Measurements from ENCODE around the gene ATG9A. TPM values are rescaled to one million over a fixed set of nuclear protein-coding genes. Genes with fewer than 3 reads are reported as not detected.
"Not testable (repeated sequence)": the region's sequence is repeated elsewhere in the genome, so short reads cannot be mapped to it uniquely, and the experiment has no call there.

Gene ATG9A
- polyA plus RNA-seq, 3 donors = 24.7 to 55.2 (median 26.3) TPM

DNA sequence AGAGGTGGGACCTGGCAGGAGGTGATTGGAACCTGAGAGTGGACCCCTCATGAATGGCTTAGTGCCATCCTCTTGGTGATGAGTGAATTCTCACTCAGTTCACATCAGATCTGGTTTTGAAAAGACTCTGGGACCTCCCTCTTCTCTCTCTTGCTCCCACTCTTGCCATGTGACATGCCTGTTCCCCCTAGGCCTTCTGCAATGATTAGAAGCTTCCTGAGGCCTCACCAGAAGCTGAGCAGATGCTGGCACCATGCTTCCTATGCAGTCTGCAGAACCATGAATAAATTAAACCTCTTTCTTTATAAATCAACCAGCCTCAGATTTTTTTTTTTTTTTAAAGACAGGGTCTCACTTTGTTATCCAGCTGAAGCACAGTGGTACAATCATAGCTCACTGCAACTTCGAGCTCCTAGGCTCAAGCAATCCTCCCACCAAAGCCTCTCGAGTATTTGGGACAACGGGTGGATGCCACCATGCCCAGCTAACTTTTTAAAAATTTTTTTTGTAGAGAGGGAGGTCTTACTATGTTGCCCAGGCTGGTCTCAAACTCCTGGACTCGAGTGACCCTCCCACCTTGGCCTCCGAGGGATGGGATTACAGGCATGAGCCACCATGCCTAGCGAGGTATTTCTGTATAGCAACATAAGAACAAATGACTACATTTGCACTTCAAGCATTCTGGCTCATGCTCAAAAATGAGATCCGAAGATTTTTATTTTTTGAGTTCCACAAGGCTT lies 24.8 kb downstream of the ATG9A start:
- no peak overlapping the region for H3K4me3 ChIP-seq (replicated peaks in 1 of 3; ENCODE audit: low read depth in 2 of 3, low read length in 3 of 3)
- no peaks in the 10 kb centered on the region for H3K79me2 ChIP-seq (ENCODE audit: insufficient read depth, low read length)
- intact Hi-C loops (cut with micrococcal nuclease) = no loop called here
- no peaks in the 10 kb centered on the region for H3K27me3 ChIP-seq (ENCODE audit: control insufficient read depth in 2 of 2, insufficient read depth in 2 of 2, low read length in 2 of 2)
- H2AFZ ChIP-seq (ENCODE audit: insufficient read depth, low read depth, low read length, poor library complexity, severe bottlenecking) = no peak overlapping the region
- no peak overlapping the region for H3K27ac ChIP-seq (ENCODE audit: low read depth in 1 of 2, low read length in 2 of 2)
- H3K4me1 Mint-ChIP-seq = peaks cover 26% of the 10 kb centered on the region
- H3K9me3 Mint-ChIP-seq = peaks cover 2 to 8% (median 4%) of the 10 kb centered on the region in 7 donors
- WGBS (ENCODE audit: insufficient coverage) = 86% methylated on average over 1 of the region's 7 CpGs
- TF ChIP-seq, protein P1, sequence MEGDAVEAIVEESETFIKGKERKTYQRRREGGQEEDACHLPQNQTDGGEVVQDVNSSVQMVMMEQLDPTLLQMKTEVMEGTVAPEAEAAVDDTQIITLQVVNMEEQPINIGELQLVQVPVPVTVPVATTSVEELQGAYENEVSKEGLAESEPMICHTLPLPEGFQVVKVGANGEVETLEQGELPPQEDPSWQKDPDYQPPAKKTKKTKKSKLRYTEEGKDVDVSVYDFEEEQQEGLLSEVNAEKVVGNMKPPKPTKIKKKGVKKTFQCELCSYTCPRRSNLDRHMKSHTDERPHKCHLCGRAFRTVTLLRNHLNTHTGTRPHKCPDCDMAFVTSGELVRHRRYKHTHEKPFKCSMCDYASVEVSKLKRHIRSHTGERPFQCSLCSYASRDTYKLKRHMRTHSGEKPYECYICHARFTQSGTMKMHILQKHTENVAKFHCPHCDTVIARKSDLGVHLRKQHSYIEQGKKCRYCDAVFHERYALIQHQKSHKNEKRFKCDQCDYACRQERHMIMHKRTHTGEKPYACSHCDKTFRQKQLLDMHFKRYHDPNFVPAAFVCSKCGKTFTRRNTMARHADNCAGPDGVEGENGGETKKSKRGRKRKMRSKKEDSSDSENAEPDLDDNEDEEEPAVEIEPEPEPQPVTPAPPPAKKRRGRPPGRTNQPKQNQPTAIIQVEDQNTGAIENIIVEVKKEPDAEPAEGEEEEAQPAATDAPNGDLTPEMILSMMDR (IDR thresholded peaks at IDR 0.05) = no peak
- H3K27ac Mint-ChIP-seq = peak overlapping the region in 1 of 7 donors; percentile 54
- DNase-seq = no peak
- peaks cover 10% of the 10 kb centered on the region for H4K20me1 ChIP-seq (ENCODE audit: insufficient read depth, low read length)
- peaks cover 2 to 6% (median 3%) of the 10 kb centered on the region in 3 donors for H3K27me3 Mint-ChIP-seq (ENCODE audit: low read depth in 3 of 3)
- peaks cover 17 to 21% of the 10 kb centered on the region in 2 donors for H3K4me1 ChIP-seq (ENCODE audit: control insufficient read depth in 1 of 2, insufficient read depth in 2 of 2, low read length in 2 of 2)
- H3K4me2 ChIP-seq (replicated peaks; ENCODE audit: extremely low read depth, low read length, poor library complexity, severe bottlenecking) = no peak overlapping the region
- H3K36me3 Mint-ChIP-seq = peaks cover 20 to 21% of the 10 kb centered on the region in 2 donors
- peaks cover 16 to 20% of the 10 kb centered on the region in 2 donors for H3K36me3 ChIP-seq (replicated peaks in 1 of 2; ENCODE audit: control insufficient read depth in 1 of 2, insufficient read depth in 2 of 2, low read length in 2 of 2)
- H3K9ac ChIP-seq (ENCODE audit: insufficient read depth, low read length, poor library complexity, severe bottlenecking) = no peak overlapping the region
- H3K9me3 ChIP-seq (replicated peaks in 1 of 2; ENCODE audit: control insufficient read depth in 1 of 2, insufficient read depth in 1 of 2, low read length in 2 of 2) = peaks cover 0 to 4% of the 10 kb centered on the region in 2 donors
- no peak overlapping the region for H3K4me3 Mint-ChIP-seq

DNA sequence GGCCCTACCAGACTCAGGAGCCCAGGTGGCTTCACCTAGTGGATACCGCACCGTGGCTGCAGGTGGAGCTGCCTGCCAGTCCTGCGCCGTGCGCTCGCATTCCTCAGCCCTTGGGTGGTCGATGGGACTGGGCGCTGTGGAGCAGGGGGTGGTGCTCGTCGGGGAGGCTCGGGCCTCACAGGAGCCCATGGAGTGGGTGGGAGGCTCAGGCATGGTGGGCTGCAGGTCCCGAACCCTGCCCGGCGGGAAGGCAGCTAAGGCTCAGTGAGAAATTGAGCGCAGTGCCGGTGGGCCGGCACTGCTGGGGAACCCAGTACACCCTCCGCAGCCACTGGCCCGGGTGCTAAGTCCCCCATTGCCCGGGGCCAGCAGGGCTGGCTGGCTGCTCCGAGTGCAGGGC lies 28.1 kb downstream of the ATG9A start:
- H3K4me3 ChIP-seq (replicated peaks in 1 of 3; ENCODE audit: low read depth in 2 of 3, low read length in 3 of 3); H3K4me2 ChIP-seq (replicated peaks; ENCODE audit: extremely low read depth, low read length, poor library complexity, severe bottlenecking); H3K27ac ChIP-seq (ENCODE audit: low read depth in 1 of 2, low read length in 2 of 2); H3K9me3 ChIP-seq (replicated peaks in 1 of 2; ENCODE audit: control insufficient read depth in 1 of 2, insufficient read depth in 1 of 2, low read length in 2 of 2); H3K4me3 Mint-ChIP-seq; H3K4me1 ChIP-seq (ENCODE audit: control insufficient read depth in 1 of 2, insufficient read depth in 2 of 2, low read length in 2 of 2); H3K79me2 ChIP-seq (ENCODE audit: insufficient read depth, low read length); H3K9me3 Mint-ChIP-seq; H2AFZ ChIP-seq (ENCODE audit: insufficient read depth, low read depth, low read length, poor library complexity, severe bottlenecking); H3K4me1 Mint-ChIP-seq; H3K36me3 Mint-ChIP-seq; H3K27ac Mint-ChIP-seq; H4K20me1 ChIP-seq (ENCODE audit: insufficient read depth, low read length); DNase-seq; H3K27me3 ChIP-seq (ENCODE audit: control insufficient read depth in 2 of 2, insufficient read depth in 2 of 2, low read length in 2 of 2); intact Hi-C loops (cut with micrococcal nuclease); H3K36me3 ChIP-seq (replicated peaks in 1 of 2; ENCODE audit: control insufficient read depth in 1 of 2, insufficient read depth in 2 of 2, low read length in 2 of 2); H3K9ac ChIP-seq (ENCODE audit: insufficient read depth, low read length, poor library complexity, severe bottlenecking): not testable (repeated sequence)
- 86% methylated on average over 7 of the region's 21 CpGs for WGBS (ENCODE audit: insufficient coverage)
- peaks cover 3 to 14% (median 14%) of the 10 kb centered on the region in 3 donors for H3K27me3 Mint-ChIP-seq (ENCODE audit: low read depth in 3 of 3)

DNA sequence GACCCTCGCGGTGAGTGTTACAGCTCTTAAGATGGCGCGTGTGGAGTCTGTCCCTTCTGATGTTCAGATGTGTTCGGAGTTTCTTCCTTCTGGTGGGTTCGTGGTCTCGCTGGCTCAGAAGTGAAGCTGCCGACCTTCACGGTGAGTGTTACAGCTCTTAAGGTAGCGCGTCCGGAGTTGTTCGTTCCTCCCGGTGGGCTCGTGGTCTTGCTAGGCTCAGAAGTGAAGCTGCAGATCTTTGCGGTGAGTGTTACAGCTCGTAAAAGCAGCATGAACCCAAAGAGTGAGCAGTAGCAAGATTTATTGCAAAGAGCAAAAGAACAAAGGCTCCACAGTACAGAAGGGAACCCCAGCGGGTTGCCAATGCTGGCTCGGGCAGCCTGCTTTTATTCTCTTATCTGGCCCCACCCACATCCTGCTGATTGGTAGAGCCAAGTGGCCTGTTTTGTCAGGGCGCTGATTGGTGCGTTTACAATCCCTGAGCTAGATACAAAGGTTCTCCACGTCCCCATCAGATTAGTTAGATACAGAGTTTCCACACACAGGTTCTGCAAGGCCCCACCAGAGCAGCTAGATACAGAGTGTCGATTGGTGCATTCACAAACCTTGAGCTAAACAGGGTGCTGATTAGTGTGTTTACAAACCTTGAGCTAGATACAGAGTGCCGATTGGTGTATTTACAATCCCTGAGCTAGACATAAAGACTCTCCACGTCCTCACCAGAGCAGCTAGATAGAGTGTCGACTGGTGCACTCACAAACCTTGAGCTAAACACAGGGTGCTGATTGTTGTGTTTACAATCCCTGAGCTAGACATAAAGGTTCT lies 28.7 kb downstream of the ATG9A start:
- intact Hi-C loops (cut with micrococcal nuclease); H3K4me3 Mint-ChIP-seq; H3K27me3 ChIP-seq (ENCODE audit: control insufficient read depth in 2 of 2, insufficient read depth in 2 of 2, low read length in 2 of 2); DNase-seq; H3K4me2 ChIP-seq (replicated peaks; ENCODE audit: extremely low read depth, low read length, poor library complexity, severe bottlenecking); H4K20me1 ChIP-seq (ENCODE audit: insufficient read depth, low read length); H3K36me3 ChIP-seq (replicated peaks in 1 of 2; ENCODE audit: control insufficient read depth in 1 of 2, insufficient read depth in 2 of 2, low read length in 2 of 2); H2AFZ ChIP-seq (ENCODE audit: insufficient read depth, low read depth, low read length, poor library complexity, severe bottlenecking); H3K4me3 ChIP-seq (replicated peaks in 1 of 3; ENCODE audit: low read depth in 2 of 3, low read length in 3 of 3); H3K4me1 Mint-ChIP-seq; H3K4me1 ChIP-seq (ENCODE audit: control insufficient read depth in 1 of 2, insufficient read depth in 2 of 2, low read length in 2 of 2); H3K9me3 Mint-ChIP-seq; H3K36me3 Mint-ChIP-seq; H3K27ac ChIP-seq (ENCODE audit: low read depth in 1 of 2, low read length in 2 of 2); H3K9me3 ChIP-seq (replicated peaks in 1 of 2; ENCODE audit: control insufficient read depth in 1 of 2, insufficient read depth in 1 of 2, low read length in 2 of 2); H3K79me2 ChIP-seq (ENCODE audit: insufficient read depth, low read length); H3K9ac ChIP-seq (ENCODE audit: insufficient read depth, low read length, poor library complexity, severe bottlenecking): not testable (repeated sequence)
- Mint-ChIP-seq H3K27ac (peak overlapping the region in 1 of 7 donors; percentile 37), H3K27me3 (ENCODE audit: low read depth in 3 of 3) (peaks cover 3 to 17% (median 16%) of the 10 kb centered on the region in 3 donors)
- WGBS (ENCODE audit: insufficient coverage) = 78% methylated on average over 17 of the region's 26 CpGs
